K562 (cell line): ENCODE measurements around the gene SOWAHB. TPM values are rescaled to one million over a fixed set of nuclear protein-coding genes. Genes with fewer than 3 reads are reported as not detected.

Experiments
- ARNT ChIP-seq, 2 experiments: fragments of 450-650 bp; IDR thresholded peaks; 2 replicates each; pipeline ENCODE4 v1.6.1; 2016; ENCODE audit warnings: mild to moderate bottlenecking in 1 of 2
- ATF1 ChIP-seq, 2 experiments: fragments of 450-650 bp in 1 of 2; IDR thresholded peaks; 2 replicates each; pipeline ENCODE4 v1.6.1; 2016; ENCODE audit warnings: missing compliant biosample characterization in 1 of 2, missing genetic modification characterization in 1 of 2
- CBX3 ChIP-seq, 2 experiments: IDR thresholded peaks; 1 replicate in 1 of 2; 2 replicates in 1 of 2; pipeline ENCODE4 v1.6.1; 2012; ENCODE audit warnings: inconsistent platforms in 2 of 2, low read length in 2 of 2, borderline replicate concordance in 1 of 2, control low read depth in 1 of 2
- DPF2 ChIP-seq: fragments of 450-650 bp; IDR thresholded peaks from 2 replicates; pipeline ENCODE4 v1.6.1; 2016
- FOXJ2 ChIP-seq: fragments of 200-800 bp; sonication (Bioruptor generic); IDR thresholded peaks from 2 replicates; pipeline ENCODE4 v1.6.1; 2016; ENCODE audit warnings: missing genetic modification characterization, missing compliant biosample characterization
- HNRNPL ChIP-seq: fragments of 200-400 bp; formaldehyde crosslinking; IDR thresholded peaks from 2 replicates; pipeline ENCODE4 v1.6.1; 2017; ENCODE audit warnings: low read depth, mild to moderate bottlenecking, low read length
- KAT7 ChIP-seq: sonication (generic); formaldehyde crosslinking; IDR thresholded peaks from 2 replicates; pipeline ENCODE4 v1.8.0; 2022; ENCODE audit warnings: missing genetic modification reagents, mild to moderate bottlenecking, borderline replicate concordance
- NFE2 ChIP-seq: IDR thresholded peaks from 2 replicates; pipeline ENCODE4 v1.6.1; 2014; ENCODE audit warnings: antibody characterized with exemption, low read depth
- NFXL1 ChIP-seq: fragments of 450-650 bp; formaldehyde crosslinking; IDR thresholded peaks from 2 replicates; pipeline ENCODE4 v1.4.0; 2021; ENCODE audit warnings: mild to moderate bottlenecking
- PML ChIP-seq: IDR thresholded peaks from 2 replicates; pipeline ENCODE4 v1.6.1; 2012; ENCODE audit warnings: low read length, inconsistent platforms
- POLR2AphosphoS5 ChIP-seq: IDR thresholded peaks from 2 replicates; pipeline ENCODE4 v1.6.1; 2011; ENCODE audit warnings: mild to moderate bottlenecking, low read depth, low read length, moderate library complexity; ENCODE audit not compliant: control insufficient read depth, insufficient read depth
- RBM14 ChIP-seq: fragments of 200-400 bp; formaldehyde crosslinking; IDR thresholded peaks from 2 replicates; pipeline ENCODE4 v1.6.1; 2018; ENCODE audit warnings: low read depth, mild to moderate bottlenecking, low read length, moderate library complexity, borderline replicate concordance; ENCODE audit not compliant: insufficient read depth
- SIN3B ChIP-seq: fragments of 450-650 bp; IDR thresholded peaks from 2 replicates; pipeline ENCODE4 v1.6.1; 2017; ENCODE audit warnings: low read depth, mild to moderate bottlenecking, moderate library complexity
- SMARCA4 ChIP-seq: fragments of 450-650 bp; IDR thresholded peaks from 2 replicates; pipeline ENCODE4 v1.6.1; 2016
- SMARCE1 ChIP-seq: fragments of 450-650 bp; IDR thresholded peaks from 2 replicates; pipeline ENCODE4 v1.7.1; 2016; ENCODE audit warnings: mild to moderate bottlenecking
- TAF15 ChIP-seq: fragments of 200-400 bp; formaldehyde crosslinking; IDR thresholded peaks from 2 replicates; pipeline ENCODE4 v1.6.1; 2017; ENCODE audit warnings: mild to moderate bottlenecking, low read depth, low read length, moderate library complexity
- TCF3 ChIP-seq: sonication (generic); formaldehyde crosslinking; IDR thresholded peaks from 2 replicates; pipeline ENCODE4 v1.4.0; 2020; ENCODE audit warnings: mild to moderate bottlenecking, missing genetic modification reagents
- ZNF24 ChIP-seq: fragments of 450-650 bp; IDR thresholded peaks from 2 replicates; pipeline ENCODE4 v1.6.1; 2016
- ZNF75A ChIP-seq: fragments of 450-650 bp; formaldehyde crosslinking; IDR thresholded peaks from 2 replicates; pipeline ENCODE4 v1.4.0; 2020; ENCODE audit warnings: mild to moderate bottlenecking
- polyA plus RNA-seq, 8 experiments: library from polyadenylated mRNA; depleted of rRNA in 4 of 8; stranded (reverse) in 5 of 8; unstranded in 3 of 8; fragments of >200 nt; fragmentation: Nextera tagmentation in 2 of 8; fragmentation: Illumina TruSeq in 1 of 8; extraction: Ambion mirVana in 2 of 8; extraction: Trizol in 1 of 8; gene quantifications; 2 replicates each; pipeline versions ENCODE4 v1.2.1 to v1.2.3, GENCODE V29; 2011 to 2014; ENCODE audit warnings: inconsistent platforms in 1 of 8, missing spikeins in 1 of 8
- total RNA-seq, 7 experiments: library from RNA; depleted of rRNA in 6 of 7; stranded (reverse); fragments of >200 nt in 6 of 7; fragmentation: Illumina TruSeq in 2 of 7; extraction: Trizol in 2 of 7; gene quantifications; 2 replicates each; pipeline versions ENCODE4 v1.2.1 to v1.2.3, GENCODE V29; 2011 to 2021; ENCODE audit warnings: low replicate concordance in 1 of 7
- TF ChIP-seq, protein P1 (sequence below): fragments of 450-650 bp; IDR thresholded peaks from 2 replicates; pipeline ENCODE4 v1.6.1; 2016; ENCODE audit warnings: low read depth, mild to moderate bottlenecking, moderate library complexity
- TF ChIP-seq, protein P2 (sequence below): fragments of 150-350 bp; IDR thresholded peaks from 2 replicates; pipeline ENCODE4 v1.6.1; 2014; ENCODE audit warnings: low read depth, mild to moderate bottlenecking, low read length, borderline replicate concordance
- TF ChIP-seq, protein P3 (sequence below): sonication (generic); formaldehyde crosslinking; IDR thresholded peaks from 2 replicates; pipeline ENCODE4 v1.8.0; 2023; ENCODE audit warnings: mild to moderate bottlenecking, missing genetic modification reagents

The SOWAHB gene
- total and polyA plus RNA-seq, 9 of the 15 experiments (the other 6 are each of a cell fraction or from before 2014, with no cell fraction given), result not detected

DNA sequence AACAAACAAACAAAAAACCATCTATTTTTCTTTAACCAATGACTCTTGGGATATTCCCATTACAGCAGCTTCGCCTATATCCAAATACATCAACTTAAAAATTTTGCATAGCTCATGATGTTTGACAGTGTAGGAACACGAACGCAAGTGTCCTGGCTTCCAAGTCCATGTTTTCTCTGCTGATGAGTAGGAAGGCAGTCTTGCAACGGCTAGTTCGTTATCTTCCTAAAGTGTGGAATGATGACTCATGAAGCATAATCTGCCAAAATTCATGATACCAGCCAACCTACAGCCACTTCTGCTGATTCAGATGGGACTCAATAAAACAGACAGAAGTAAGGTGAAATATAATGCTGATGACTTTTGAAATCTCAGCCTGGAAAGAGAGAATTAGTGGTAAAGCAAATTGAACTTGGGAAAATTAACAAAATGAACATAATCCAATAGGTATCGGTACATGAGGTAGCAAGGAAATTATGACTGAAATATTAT is 45.2 kb upstream of the SOWAHB start (continued):
- TF ChIP-seq RBM14, result no peak
- no peak for TF ChIP-seq TAF15
- TF ChIP-seq, protein P1, sequence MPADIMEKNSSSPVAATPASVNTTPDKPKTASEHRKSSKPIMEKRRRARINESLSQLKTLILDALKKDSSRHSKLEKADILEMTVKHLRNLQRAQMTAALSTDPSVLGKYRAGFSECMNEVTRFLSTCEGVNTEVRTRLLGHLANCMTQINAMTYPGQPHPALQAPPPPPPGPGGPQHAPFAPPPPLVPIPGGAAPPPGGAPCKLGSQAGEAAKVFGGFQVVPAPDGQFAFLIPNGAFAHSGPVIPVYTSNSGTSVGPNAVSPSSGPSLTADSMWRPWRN, result no peak
- no peak for TF ChIP-seq FOXJ2 (tag)
- no peak for TF ChIP-seq ZNF24
- TF ChIP-seq ZNF75A (CRISPR knock-in tag), result no peak
- peak; percentile 91 for TF ChIP-seq SMARCA4
- TF ChIP-seq ATF1 (CRISPR knock-in tag; IDR thresholded peaks at IDR 0.05), result no peak
- TF ChIP-seq ATF1 (tag; IDR thresholded peaks at IDR 0.05), result peak; percentile 43; the same call in 1 of the 2 replicates
- 0 out of 2 replicates have a peak, but pooled peaks have one; percentile 53 for TF ChIP-seq KAT7
- 0 out of 2 replicates have a peak, but pooled peaks have one; percentile 41 for TF ChIP-seq POLR2AphosphoS5
- TF ChIP-seq, protein P2, sequence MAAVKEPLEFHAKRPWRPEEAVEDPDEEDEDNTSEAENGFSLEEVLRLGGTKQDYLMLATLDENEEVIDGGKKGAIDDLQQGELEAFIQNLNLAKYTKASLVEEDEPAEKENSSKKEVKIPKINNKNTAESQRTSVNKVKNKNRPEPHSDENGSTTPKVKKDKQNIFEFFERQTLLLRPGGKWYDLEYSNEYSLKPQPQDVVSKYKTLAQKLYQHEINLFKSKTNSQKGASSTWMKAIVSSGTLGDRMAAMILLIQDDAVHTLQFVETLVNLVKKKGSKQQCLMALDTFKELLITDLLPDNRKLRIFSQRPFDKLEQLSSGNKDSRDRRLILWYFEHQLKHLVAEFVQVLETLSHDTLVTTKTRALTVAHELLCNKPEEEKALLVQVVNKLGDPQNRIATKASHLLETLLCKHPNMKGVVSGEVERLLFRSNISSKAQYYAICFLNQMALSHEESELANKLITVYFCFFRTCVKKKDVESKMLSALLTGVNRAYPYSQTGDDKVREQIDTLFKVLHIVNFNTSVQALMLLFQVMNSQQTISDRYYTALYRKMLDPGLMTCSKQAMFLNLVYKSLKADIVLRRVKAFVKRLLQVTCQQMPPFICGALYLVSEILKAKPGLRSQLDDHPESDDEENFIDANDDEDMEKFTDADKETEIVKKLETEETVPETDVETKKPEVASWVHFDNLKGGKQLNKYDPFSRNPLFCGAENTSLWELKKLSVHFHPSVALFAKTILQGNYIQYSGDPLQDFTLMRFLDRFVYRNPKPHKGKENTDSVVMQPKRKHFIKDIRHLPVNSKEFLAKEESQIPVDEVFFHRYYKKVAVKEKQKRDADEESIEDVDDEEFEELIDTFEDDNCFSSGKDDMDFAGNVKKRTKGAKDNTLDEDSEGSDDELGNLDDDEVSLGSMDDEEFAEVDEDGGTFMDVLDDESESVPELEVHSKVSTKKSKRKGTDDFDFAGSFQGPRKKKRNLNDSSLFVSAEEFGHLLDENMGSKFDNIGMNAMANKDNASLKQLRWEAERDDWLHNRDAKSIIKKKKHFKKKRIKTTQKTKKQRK, result no peak
- TF ChIP-seq DPF2, result peak; percentile 94
- TF ChIP-seq, protein P3, sequence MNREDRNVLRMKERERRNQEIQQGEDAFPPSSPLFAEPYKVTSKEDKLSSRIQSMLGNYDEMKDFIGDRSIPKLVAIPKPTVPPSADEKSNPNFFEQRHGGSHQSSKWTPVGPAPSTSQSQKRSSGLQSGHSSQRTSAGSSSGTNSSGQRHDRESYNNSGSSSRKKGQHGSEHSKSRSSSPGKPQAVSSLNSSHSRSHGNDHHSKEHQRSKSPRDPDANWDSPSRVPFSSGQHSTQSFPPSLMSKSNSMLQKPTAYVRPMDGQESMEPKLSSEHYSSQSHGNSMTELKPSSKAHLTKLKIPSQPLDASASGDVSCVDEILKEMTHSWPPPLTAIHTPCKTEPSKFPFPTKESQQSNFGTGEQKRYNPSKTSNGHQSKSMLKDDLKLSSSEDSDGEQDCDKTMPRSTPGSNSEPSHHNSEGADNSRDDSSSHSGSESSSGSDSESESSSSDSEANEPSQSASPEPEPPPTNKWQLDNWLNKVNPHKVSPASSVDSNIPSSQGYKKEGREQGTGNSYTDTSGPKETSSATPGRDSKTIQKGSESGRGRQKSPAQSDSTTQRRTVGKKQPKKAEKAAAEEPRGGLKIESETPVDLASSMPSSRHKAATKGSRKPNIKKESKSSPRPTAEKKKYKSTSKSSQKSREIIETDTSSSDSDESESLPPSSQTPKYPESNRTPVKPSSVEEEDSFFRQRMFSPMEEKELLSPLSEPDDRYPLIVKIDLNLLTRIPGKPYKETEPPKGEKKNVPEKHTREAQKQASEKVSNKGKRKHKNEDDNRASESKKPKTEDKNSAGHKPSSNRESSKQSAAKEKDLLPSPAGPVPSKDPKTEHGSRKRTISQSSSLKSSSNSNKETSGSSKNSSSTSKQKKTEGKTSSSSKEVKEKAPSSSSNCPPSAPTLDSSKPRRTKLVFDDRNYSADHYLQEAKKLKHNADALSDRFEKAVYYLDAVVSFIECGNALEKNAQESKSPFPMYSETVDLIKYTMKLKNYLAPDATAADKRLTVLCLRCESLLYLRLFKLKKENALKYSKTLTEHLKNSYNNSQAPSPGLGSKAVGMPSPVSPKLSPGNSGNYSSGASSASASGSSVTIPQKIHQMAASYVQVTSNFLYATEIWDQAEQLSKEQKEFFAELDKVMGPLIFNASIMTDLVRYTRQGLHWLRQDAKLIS (CRISPR knock-in tag), result no peak
- TF ChIP-seq HNRNPL, result no peak
- TF ChIP-seq NFE2, result peak; percentile 86
- no peak for TF ChIP-seq SIN3B
- TF ChIP-seq TCF3 (CRISPR knock-in tag), result peak; percentile 55
- TF ChIP-seq ARNT (IDR thresholded peaks at IDR 0.05), result peak in 1 of 2 experiments; percentile 16; a peak in 1 of 4 replicates
- peak; percentile 86 for TF ChIP-seq SMARCE1
- TF ChIP-seq CBX3 (IDR thresholded peaks at IDR 0.05; ENCODE audit: borderline replicate concordance in 1 of 2, low read length in 2 of 2), result peak in 1 of 2 experiments; percentile 71; a peak in 1 of 3 replicates
- peak; percentile 42; the same call in 1 of the 2 replicates for TF ChIP-seq PML
- no peak for TF ChIP-seq NFXL1 (CRISPR knock-in tag)
